ENCODE data around the gene MTHFD2.

The MTHFD2 gene

GRCh38 chr2:74198461-74199274, at the start of gene MTHFD2 (continued):
- peak; percentile 76; the same call in 1 of the 2 replicates for TF ChIP-seq ZFP41 (tag by site-specific recombination; IDR thresholded peaks at IDR 0.05; ENCODE audit: borderline replicate concordance)
- TF ChIP-seq ZNF488 (tag by site-specific recombination; IDR thresholded peaks at IDR 0.05) = no peak
- TF ChIP-seq ZNF211 (tag by site-specific recombination; IDR thresholded peaks at IDR 0.05; ENCODE audit: low read depth) = no peak
- peak; percentile 55; the same call in 1 of the 2 replicates for TF ChIP-seq ZBTB20 (tag by site-specific recombination; IDR thresholded peaks at IDR 0.05)
- peak; percentile 41; the same call in 1 of the 2 replicates for TF ChIP-seq HOXC10 (CRISPR knock-in tag; IDR thresholded peaks at IDR 0.05)
- TF ChIP-seq ZBTB44 (tag by site-specific recombination; IDR thresholded peaks at IDR 0.05) = 0 out of 2 replicates have a peak, but pooled peaks have one; percentile 22
- no peak for TF ChIP-seq ZNF596 (tag by site-specific recombination; IDR thresholded peaks at IDR 0.05)
- TF ChIP-seq ZNF549 (tag by site-specific recombination; IDR thresholded peaks at IDR 0.05) = no peak
- 0 out of 2 replicates have a peak, but pooled peaks have one; percentile 34 for TF ChIP-seq GLIS2 (tag by site-specific recombination; IDR thresholded peaks at IDR 0.05)
- no peak for TF ChIP-seq ZNF426 (tag by site-specific recombination; IDR thresholded peaks at IDR 0.05)
- TF ChIP-seq ZNF707 (tag by site-specific recombination; IDR thresholded peaks at IDR 0.05) = no peak
- TF ChIP-seq ZNF623 (tag by site-specific recombination; IDR thresholded peaks at IDR 0.05) = 0 out of 2 replicates have a peak, but pooled peaks have one; percentile 15
- TF ChIP-seq ZNF518A (tag by site-specific recombination; conservative IDR thresholded peaks at IDR 0.05; ENCODE audit: low read depth) = no peak
- TF ChIP-seq ZBTB7A (tag by site-specific recombination; IDR thresholded peaks at IDR 0.05; ENCODE audit: low read depth) = peak; percentile 45; the same call in 1 of the 2 replicates
- no peak for TF ChIP-seq ZNF555 (tag by site-specific recombination; conservative IDR thresholded peaks at IDR 0.05)
- no peak for TF ChIP-seq ZNF169 (tag by site-specific recombination; IDR thresholded peaks at IDR 0.05)
- TF ChIP-seq KLF8 (tag by site-specific recombination; IDR thresholded peaks at IDR 0.05) = peak; percentile 80
- 0 out of 2 replicates have a peak, but pooled peaks have one; percentile 27 for TF ChIP-seq ZNF223 (tag by site-specific recombination; IDR thresholded peaks at IDR 0.05)
- peak; percentile 67; the same call in 1 of the 2 replicates for TF ChIP-seq ZNF777 (tag by site-specific recombination; IDR thresholded peaks at IDR 0.05; ENCODE audit: borderline replicate concordance)
- no peak; the same call in 1 of the 2 replicates for TF ChIP-seq ZNF146 (tag by site-specific recombination; IDR thresholded peaks at IDR 0.05)
- TF ChIP-seq ZNF639 (tag by site-specific recombination; IDR thresholded peaks at IDR 0.05) = no peak
- TF ChIP-seq BCL11A (tag by site-specific recombination; IDR thresholded peaks at IDR 0.05; ENCODE audit: low read depth) = no peak
- TF ChIP-seq ZNF214 (tag by site-specific recombination; IDR thresholded peaks at IDR 0.05; ENCODE audit: borderline replicate concordance) = no peak
- no peak for TF ChIP-seq TRIM28 (IDR thresholded peaks at IDR 0.05; ENCODE audit: borderline replicate concordance, low read length)
- no peak for TF ChIP-seq ZNF514 (tag by site-specific recombination; IDR thresholded peaks at IDR 0.05)
- TF ChIP-seq BCL11B (tag by site-specific recombination; IDR thresholded peaks at IDR 0.05; ENCODE audit: low read depth) = no peak
- peak; percentile 56 for TF ChIP-seq PATZ1 (tag by site-specific recombination; IDR thresholded peaks at IDR 0.05)
- TF ChIP-seq ZIC2 (tag by site-specific recombination; IDR thresholded peaks at IDR 0.05) = no peak
- TF ChIP-seq ZNF202 (tag by site-specific recombination; IDR thresholded peaks at IDR 0.05; ENCODE audit: borderline replicate concordance) = no peak

All from HEK293 (cell line).